HG03342 (cell line): Measurements from ENCODE around the gene ERN2.
"Not testable (repeated sequence)": the region's sequence is repeated elsewhere in the genome, so short reads cannot be mapped to it uniquely, and the experiment has no call there.

Experiments
- ATAC-seq: cut with Tn5 transposase; IDR thresholded peaks from one replicate; pipeline ENCODE4 v1.9.1; 2021; ENCODE audit warnings: mild to moderate bottlenecking, moderate library complexity; ENCODE audit not compliant: unreplicated experiment

The ERN2 gene

GRCh38 chr16:23722613-23723240 is 9.7 kb upstream of the ERN2 start:
- not testable (repeated sequence) for ATAC-seq

DNA sequence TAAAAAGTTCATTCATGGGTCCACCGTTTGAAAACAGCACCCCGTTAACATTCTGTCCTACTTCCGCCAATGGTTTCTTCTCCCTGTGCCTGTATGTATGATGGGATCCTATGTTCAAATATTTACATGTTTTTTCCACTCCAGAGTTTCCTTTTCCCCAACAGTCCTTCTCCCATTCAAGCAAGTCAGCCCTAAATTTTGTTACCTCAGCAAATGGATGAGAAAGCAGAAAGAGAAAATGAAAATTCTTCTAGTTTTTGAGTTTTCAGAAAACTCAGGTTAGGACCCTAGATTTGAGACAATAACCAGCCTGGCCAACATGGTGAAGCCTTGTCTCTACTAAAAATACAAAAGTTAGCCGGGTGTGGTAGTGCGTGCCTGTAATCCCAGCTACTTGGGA is 3.5 kb upstream of the ERN2 start:
- no peak for ATAC-seq

- ATAC-seq, result no peak
Measured at GRCh38 chr16:23711785-23712184, 1.2 kb downstream of the ERN2 start.

- ATAC-seq, result no peak
Measured at GRCh38 chr16:23710504-23710903, 2.5 kb downstream of the ERN2 start.

- no peak for ATAC-seq
Measured at GRCh38 chr16:23710008-23710407, 3.0 kb downstream of the ERN2 start.

DNA sequence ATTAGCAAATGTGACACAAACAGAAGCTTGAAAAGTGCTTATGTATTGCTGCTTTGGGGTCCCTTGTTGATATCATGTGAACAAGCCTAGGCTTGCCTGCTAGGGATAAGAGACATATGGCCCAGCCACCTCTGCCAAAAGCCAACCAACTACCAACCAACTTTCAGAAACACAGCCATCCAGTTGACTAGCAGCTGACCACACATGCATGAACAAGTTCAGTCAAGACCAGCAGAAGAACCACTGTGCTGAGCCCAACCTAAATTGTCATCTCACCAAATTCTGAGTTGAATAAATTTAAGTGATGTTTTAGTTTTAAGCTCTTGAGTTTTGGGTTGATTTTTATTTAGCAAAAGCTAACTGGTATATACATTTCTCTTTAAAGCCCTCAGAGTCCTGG is 3.5 kb downstream of the ERN2 start:
- ATAC-seq, result no peak

- no peak for ATAC-seq
Measured at GRCh38 chr16:23706439-23706838, 6.6 kb downstream of the ERN2 start.

DNA sequence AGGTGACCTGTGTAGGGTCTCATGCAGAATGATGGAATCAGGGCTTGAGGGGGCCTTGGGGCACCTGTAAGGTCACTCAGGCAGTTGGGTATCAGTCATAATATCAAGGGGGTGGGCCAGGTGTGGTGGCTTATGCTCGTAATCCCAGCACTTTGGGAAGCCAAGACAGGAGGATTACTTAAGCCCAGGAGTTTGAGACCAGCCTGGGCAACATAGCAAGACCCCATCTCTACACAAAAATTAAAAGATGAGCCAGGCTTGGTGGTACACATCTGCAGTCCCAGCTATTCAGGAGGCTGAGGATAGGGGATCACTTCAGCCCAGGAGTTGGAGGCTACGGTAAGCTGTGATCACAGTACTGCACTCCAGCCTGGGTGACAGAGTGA is 7.5 kb downstream of the ERN2 start:
- ATAC-seq, result no peak

DNA sequence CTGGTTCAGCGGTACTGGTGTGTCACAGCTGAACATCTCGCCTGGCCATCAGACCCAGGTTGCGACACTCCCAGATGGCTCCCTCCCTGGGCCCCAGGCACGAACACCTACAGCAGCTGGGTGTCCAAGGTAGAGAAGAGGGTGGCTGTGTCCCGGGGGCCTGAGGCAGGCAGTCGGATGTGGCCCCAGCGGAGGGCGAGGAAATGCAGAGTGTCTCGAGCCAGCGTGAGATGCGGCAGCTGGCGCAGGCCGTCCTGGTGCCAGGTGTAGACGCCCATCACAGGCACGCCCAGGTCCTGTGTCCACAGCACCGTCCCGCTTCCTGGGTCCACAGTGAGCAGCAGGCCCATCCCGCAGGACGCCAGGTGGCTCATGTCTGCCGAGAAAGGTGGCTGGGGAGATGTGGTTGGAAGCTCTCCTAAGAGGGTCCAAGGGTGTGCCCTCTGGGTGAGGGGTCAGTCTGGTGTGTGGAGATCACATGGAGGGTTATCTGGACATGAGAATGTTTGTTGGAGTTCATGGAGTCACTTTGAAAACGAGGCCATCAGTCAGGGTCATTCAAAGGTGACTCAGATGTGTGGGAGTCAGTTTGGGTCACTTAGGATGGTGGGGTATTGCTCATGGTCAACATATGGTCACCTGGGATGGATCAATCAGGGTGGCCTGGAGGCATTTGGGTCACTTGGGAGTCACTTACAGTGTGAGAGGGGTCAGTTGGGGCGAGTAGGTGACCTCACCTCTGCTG is 8.1 kb downstream of the ERN2 start:
- ATAC-seq, result no peak

- no peak for ATAC-seq
Measured at GRCh38 chr16:23702951-23703350, 10.1 kb downstream of the ERN2 start.

GRCh38 chr16:23701045-23701444 is 12.0 kb downstream of the ERN2 start:
- ATAC-seq, result no peak

- ATAC-seq, result no peak
Measured at GRCh38 chr16:23700509-23700908, 12.5 kb downstream of the ERN2 start.

DNA sequence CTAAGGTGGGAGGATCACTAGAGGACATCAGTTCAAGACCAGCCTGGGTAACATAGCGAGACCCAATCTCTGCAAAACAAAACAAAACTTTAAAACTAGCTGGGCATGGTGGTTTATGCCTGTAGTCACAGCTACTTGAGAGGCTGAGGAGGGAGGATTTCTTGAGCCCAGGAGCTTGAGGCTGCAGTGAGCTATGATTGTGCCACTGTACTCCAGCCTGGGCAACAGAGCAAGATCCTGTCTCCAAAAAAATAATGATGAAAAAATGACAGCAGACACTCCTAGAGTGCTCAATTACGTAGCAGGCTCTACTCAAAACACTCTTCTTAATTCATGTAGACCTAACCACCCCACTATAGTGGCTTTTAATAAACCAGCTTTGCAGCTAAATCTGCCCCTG is 12.9 kb downstream of the ERN2 start:
- no peak for ATAC-seq

DNA sequence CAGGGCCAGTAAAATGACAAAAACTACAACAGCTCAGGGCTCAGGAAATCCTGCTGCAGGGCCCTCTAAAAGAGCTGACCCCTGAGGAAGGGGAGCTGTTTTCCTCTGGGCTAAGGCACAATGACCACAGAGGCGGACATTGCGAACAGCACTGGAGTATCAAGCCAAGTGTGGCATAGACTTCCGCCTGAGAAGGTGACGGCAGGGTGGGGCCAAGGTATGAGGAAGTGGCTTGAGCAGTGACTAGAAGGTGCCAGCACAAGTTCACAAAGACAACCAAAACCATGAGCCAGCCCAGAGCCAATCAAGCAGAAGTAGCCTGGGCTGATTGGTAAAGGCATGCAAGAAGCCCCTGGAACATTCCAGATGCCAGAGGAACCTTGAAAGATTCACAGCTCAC is 13.9 kb downstream of the ERN2 start:
- ATAC-seq, result no peak

GRCh38 chr16:23695756-23696155 is 17.3 kb downstream of the ERN2 start:
- no peak for ATAC-seq

DNA sequence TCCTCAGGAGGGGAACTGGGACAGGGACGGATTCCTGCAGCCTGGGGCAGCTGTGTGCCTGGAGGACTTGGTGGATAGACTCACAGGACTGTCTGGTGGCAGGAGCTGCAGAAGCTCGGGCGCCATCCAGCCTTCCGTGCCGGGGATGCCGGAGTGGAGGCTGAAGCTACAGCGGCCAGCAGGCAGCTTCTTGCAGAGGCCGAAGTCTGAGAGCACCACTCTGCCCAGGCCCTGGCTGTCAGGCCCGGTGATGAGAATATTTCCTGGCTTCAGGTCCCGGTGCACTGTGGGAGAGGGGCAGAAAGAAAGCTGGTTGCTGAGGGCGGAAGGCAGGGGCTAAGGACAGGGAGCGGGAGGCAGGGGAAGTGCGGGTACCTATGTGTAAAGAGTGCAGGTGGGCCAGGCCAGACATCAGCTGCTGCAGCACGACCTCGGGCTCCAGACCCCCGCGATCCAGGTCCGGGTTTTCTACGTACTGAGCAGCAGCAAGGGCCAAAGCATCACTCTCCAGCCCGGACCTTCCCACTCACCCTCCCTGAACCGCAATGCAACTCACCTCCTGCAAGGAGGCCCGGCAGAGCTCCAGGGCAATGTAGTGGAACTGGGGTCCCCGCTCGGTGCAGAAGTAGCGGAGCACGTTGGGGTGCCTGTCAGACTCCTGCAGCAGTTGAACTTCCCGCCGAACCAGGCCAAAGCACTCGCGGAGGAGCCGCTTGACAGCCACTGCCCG is 18.2 kb downstream of the ERN2 start:
- no peak for ATAC-seq

DNA sequence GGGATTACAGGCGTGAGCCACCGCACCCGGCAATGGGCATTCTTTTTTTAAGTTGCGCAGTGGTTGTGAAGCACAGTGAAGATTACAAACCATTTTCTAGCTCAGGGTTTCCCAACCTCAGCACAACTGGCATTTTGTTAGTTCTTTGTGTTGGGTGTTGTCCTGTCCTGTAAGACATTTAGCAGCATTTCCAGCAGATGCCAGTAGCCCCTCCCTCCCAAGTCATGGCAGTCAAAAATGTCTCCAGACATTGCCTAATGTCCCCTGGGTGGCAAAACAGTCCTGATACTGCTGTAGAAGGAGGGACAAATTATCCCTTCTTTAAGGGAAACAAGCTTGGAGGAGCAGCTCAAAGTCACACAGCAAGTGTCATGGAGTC is 18.8 kb downstream of the ERN2 start:
- ATAC-seq, result no peak

DNA sequence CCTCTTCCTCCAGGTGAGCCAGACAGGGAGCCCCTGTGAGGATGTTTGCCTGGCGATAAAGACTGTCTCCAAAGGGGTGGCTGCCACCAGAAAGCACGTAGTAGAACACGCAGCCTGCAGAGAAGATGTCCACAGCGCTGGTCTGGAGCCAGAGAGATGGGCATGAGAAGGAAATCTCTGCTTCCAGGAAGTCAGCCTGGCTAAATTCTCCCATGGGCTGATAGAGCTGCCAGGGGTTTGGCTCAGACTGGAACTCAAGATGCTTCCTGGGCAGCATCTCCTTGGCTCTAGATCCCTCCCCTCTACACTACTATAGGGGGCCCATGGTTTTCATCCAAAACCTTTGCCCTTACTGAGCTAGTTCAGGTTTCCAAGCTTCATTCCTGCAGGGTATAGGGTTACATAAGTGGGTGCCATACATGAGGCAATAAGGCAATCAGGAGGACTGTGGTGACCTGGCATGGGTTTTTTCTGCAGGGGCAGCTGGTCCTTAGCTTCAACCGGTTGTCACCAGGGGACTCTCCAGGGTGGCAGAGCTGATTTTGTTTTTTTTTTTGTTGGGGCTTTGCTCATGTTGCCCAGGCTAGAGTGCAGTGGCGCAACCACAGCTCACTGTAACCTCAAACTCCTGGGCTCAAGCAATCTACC is 20.7 kb downstream of the ERN2 start:
- no peak for ATAC-seq

GRCh38 chr16:23691483-23692189 is 21.4 kb downstream of the ERN2 start:
- ATAC-seq, result no peak

- no peak for ATAC-seq
Measured at GRCh38 chr16:23690771-23691482, 22.1 kb downstream of the ERN2 start.
